ENCODE results near the gene NUP58.

DNA sequence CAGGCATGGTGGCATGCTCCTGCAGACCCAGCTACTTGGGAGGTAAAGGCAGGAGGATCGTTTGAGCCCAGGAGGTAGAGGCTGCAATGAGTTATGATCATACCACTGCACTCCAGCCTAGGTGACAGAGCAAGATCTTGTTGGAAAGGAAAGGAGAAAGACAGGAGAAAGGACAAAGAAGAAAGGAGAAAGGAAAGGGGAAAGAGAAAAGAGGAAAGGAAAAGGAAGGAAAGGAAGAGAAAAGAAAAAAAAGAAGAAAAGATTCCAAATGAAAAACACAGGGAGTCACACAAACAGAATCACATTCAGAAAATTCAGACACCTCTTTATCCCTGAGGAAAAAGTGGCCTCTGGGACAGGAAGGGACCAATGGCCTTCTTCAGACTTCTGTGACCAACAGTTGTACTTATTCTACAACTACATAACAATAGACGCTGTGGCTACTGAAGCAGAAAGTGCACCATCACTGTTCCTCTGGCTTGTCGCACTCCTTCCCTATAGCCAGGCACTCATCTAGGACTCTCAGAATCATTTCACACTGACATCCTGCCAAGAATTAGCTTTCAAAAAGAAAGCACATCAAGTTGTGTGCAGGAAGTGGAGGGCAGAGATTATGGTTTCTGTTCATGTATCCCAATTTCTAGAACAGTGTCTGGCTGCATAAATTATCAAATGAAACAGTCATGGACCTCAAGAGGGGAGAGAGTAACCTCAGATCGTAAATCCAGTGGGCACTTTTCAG, 20.1 kb upstream of the NUP58 start:
- TF ChIP-seq, protein P1, sequence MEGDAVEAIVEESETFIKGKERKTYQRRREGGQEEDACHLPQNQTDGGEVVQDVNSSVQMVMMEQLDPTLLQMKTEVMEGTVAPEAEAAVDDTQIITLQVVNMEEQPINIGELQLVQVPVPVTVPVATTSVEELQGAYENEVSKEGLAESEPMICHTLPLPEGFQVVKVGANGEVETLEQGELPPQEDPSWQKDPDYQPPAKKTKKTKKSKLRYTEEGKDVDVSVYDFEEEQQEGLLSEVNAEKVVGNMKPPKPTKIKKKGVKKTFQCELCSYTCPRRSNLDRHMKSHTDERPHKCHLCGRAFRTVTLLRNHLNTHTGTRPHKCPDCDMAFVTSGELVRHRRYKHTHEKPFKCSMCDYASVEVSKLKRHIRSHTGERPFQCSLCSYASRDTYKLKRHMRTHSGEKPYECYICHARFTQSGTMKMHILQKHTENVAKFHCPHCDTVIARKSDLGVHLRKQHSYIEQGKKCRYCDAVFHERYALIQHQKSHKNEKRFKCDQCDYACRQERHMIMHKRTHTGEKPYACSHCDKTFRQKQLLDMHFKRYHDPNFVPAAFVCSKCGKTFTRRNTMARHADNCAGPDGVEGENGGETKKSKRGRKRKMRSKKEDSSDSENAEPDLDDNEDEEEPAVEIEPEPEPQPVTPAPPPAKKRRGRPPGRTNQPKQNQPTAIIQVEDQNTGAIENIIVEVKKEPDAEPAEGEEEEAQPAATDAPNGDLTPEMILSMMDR (IDR thresholded peaks at IDR 0.05; ENCODE audit: borderline replicate concordance, extremely low read depth, low read length, poor library complexity, severe bottlenecking): no peak
- no peak for TF ChIP-seq EZH2 (IDR thresholded peaks at IDR 0.05; ENCODE audit: borderline replicate concordance, low read depth, low read length, severe bottlenecking)
